Measurements from ENCODE around the gene MAFF. TPM values are rescaled to one million over a fixed set of nuclear protein-coding genes. Genes with fewer than 3 reads are reported as not detected.
A peak's percentile ranks its signal among the peaks of the same experiment; 100 is the strongest.
"Not testable (repeated sequence)": the region's sequence is repeated elsewhere in the genome, so short reads cannot be mapped to it uniquely, and the experiment has no call there.

The MAFF gene
- total RNA-seq, 1 donor from 2014 or later: 9.9 TPM

DNA sequence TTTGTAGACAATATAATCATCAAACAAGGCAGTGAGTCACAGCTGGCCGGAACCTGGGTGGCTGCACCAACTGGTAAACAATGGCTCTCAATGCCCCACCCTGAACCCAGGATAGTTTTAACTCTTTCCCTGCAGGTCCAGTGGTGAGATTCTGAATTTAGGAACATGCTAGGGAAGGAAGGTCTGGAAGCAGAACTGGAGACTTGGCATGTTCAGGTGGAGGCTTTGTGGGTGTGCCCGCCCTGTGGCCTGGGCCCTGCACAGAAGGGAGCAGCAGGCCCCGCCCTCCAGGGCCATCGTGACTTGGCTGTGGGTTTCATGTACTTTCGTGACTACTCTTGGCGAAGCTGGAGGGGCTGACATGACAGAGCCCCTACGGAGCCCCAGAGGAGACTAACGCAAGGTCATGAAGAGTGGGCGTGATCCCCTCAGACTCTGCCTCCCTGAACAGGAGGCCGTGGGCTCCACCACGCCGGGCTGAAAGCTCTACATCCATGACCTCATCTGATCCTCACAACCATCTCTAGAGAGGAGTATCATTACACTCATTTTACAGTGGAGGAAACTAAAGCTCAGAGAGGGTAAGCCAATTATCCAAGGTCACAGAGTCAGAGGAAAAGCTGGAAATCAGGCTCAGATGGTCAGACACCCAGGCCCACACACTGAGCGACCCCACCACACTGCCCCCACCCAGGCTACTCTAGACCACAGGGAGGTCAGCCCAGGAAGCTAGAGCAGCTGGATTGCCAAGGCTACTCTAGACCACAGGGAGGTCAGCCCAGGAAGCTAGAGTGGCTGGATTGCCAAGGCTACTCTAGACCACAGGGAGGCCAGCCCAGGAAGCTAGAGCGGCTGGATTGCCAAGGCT, 27.3 kb downstream of the MAFF start:
- Mint-ChIP-seq H3K27me3 (ENCODE audit: low read depth) (no peaks in the 10 kb centered on the region), H3K27ac (ENCODE audit: unreplicated experiment) (peak overlapping the region; percentile 61), H3K4me1 (ENCODE audit: low read depth) (peaks cover 7% of the 10 kb centered on the region), H3K36me3 (ENCODE audit: low read depth) (peaks cover 31% of the 10 kb centered on the region), H3K9me3 (ENCODE audit: low read depth) (no peaks in the 10 kb centered on the region), H3K4me3 (ENCODE audit: unreplicated experiment) (no peak overlapping the region)
- no peak for DNase-seq (ENCODE audit: low spot score)
- TF ChIP-seq, protein P1, sequence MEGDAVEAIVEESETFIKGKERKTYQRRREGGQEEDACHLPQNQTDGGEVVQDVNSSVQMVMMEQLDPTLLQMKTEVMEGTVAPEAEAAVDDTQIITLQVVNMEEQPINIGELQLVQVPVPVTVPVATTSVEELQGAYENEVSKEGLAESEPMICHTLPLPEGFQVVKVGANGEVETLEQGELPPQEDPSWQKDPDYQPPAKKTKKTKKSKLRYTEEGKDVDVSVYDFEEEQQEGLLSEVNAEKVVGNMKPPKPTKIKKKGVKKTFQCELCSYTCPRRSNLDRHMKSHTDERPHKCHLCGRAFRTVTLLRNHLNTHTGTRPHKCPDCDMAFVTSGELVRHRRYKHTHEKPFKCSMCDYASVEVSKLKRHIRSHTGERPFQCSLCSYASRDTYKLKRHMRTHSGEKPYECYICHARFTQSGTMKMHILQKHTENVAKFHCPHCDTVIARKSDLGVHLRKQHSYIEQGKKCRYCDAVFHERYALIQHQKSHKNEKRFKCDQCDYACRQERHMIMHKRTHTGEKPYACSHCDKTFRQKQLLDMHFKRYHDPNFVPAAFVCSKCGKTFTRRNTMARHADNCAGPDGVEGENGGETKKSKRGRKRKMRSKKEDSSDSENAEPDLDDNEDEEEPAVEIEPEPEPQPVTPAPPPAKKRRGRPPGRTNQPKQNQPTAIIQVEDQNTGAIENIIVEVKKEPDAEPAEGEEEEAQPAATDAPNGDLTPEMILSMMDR (IDR thresholded peaks at IDR 0.05): no peak

DNA sequence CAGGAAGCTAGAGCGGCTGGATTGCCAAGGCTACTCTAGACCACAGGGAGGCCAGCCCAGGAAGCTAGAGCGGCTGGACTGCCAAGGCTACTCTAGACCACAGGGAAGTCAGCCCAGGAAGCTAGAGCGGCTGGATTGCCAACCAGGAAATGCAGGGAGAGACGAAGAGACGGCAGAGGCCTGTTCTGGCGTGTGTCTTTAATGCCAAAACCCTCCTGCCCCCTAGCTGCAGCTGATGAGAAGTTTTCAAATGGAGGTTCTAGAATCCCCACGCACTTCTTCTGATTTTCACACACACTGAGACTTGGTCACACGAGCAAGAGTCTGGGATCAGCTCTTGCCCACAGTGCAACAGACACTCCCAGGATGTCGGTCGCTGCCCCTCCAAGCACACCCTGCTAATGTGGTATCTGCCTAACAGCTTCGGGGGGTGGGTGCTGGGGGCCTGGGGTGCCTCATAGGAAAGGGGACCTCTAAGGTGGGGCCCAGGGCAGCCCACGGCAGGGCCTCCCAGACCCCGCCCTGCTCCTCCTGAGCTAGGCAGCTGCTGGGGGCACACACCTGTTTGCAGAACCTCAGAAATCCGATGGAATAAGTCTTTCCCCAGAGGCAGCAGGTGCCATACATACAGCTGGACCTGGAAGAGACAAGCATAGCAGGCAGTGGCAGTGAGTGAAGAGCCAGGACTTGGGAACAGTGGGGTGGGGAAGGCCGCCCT, 28.5 kb downstream of the MAFF start:
- Mint-ChIP-seq H3K27ac (ENCODE audit: unreplicated experiment) (no peak overlapping the region), H3K4me3 (ENCODE audit: unreplicated experiment) (no peak overlapping the region), H3K27me3 (ENCODE audit: low read depth) (no peaks in the 10 kb centered on the region), H3K36me3 (ENCODE audit: low read depth) (peaks cover 36% of the 10 kb centered on the region), H3K4me1 (ENCODE audit: low read depth) (peaks cover 7% of the 10 kb centered on the region), H3K9me3 (ENCODE audit: low read depth) (no peaks in the 10 kb centered on the region)
- DNase-seq (ENCODE audit: low spot score): no peak
- TF ChIP-seq, protein P1 (IDR thresholded peaks at IDR 0.05): peak; percentile 59

DNA sequence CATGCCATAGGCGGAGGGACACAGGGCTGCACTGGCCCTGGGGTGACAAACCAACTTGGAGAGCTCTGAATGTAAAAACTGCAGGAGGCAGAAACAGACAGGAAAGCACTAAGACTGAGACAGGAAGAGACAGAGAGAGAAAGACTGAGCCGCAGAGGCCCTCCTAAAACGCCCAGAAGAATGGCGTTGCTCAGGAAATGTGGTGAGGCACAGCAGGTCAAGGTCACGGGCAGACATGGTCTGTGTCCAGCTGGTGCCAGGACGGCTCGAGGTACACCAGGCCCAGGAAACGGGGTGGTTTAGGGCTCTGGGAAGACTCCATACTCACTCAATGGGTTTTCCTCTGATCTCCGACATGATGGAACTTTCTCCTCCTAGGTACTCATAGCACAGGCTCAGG, 29.1 kb downstream of the MAFF start:
- H3K36me3 Mint-ChIP-seq (ENCODE audit: low read depth): peaks cover 37% of the 10 kb centered on the region
- H3K9me3 Mint-ChIP-seq (ENCODE audit: low read depth): no peaks in the 10 kb centered on the region
- H3K27ac Mint-ChIP-seq (ENCODE audit: unreplicated experiment): no peak overlapping the region
- no peak overlapping the region for H3K4me3 Mint-ChIP-seq (ENCODE audit: unreplicated experiment)
- DNase-seq (ENCODE audit: low spot score): no peak
- TF ChIP-seq, protein P1 (IDR thresholded peaks at IDR 0.05): no peak
- peaks cover 7% of the 10 kb centered on the region for H3K4me1 Mint-ChIP-seq (ENCODE audit: low read depth)
- H3K27me3 Mint-ChIP-seq (ENCODE audit: low read depth): no peaks in the 10 kb centered on the region

DNA sequence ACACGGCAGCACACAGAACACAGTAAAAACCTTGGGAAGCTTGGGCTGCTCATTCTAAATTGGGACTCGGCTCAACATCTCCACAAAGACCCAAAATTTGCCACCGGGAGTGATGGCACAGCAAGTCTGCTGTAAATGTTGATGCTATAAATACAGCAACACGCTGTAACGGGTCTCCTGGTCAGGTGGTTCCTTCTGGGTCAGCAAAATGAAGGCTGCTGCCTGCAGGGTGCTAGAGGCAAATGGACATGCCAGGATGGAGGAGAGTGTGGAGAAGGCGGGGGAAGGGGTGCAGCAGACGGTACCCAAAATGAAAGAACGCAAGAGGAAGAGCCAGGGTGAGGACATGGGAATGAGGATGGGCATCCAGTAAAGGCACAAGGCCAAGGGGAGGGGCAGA, 30.4 kb downstream of the MAFF start:
- Mint-ChIP-seq H3K9me3 (ENCODE audit: low read depth) (no peaks in the 10 kb centered on the region), H3K36me3 (ENCODE audit: low read depth) (peaks cover 36% of the 10 kb centered on the region), H3K4me1 (ENCODE audit: low read depth) (peaks cover 7% of the 10 kb centered on the region), H3K27ac (ENCODE audit: unreplicated experiment) (no peak overlapping the region), H3K27me3 (ENCODE audit: low read depth) (no peaks in the 10 kb centered on the region), H3K4me3 (ENCODE audit: unreplicated experiment) (no peak overlapping the region)
- DNase-seq (ENCODE audit: low spot score): no peak
- TF ChIP-seq, protein P1 (IDR thresholded peaks at IDR 0.05): no peak

DNA sequence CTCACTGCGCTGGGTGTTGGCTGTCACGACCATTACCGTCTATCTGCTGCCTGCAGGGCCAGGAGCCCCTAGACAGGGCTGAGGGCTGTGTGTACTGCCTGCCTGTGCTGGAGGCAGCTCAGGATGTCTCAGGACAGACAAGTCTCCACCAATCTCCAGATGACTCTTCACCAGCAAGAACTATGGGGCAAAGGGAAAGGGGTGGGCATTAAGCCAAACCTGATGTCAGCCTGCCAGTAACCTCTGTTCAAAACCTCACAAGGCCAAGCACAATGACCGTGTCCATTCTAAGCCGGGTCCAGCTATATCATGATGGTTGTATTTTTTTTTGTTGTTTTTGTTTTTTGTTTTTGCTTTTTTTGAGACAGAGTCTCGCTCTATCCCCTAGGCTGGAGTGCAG, 31.6 kb downstream of the MAFF start:
- H3K9me3 Mint-ChIP-seq (ENCODE audit: low read depth): no peaks in the 10 kb centered on the region
- H3K4me3 Mint-ChIP-seq (ENCODE audit: unreplicated experiment): no peak overlapping the region
- H3K27ac Mint-ChIP-seq (ENCODE audit: unreplicated experiment): no peak overlapping the region
- H3K4me1 Mint-ChIP-seq (ENCODE audit: low read depth): peaks cover 13% of the 10 kb centered on the region
- no peaks in the 10 kb centered on the region for H3K27me3 Mint-ChIP-seq (ENCODE audit: low read depth)
- peaks cover 38% of the 10 kb centered on the region for H3K36me3 Mint-ChIP-seq (ENCODE audit: low read depth)
- DNase-seq (ENCODE audit: low spot score): no peak
- TF ChIP-seq, protein P1 (IDR thresholded peaks at IDR 0.05): no peak

DNA sequence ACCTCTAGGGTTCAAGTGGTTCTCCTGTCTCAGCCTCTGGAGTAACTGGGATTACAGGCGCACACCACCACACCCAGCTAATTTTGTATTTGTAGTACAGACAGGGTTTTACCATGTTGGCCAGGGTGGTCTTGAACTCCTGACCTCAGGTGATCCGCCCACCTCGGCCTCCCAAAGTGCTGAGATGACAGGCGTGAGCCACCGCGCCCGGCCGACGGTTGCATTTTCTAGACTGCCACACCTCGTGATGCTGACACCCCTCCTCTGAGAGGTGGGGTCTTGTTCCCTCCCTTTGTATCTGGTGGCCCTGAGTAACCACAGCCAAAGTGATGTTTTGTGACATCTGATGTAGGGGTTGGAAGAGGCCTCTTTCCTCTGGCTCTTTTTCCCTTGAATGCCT, 32.1 kb downstream of the MAFF start:
- not testable (repeated sequence) for H3K4me3 Mint-ChIP-seq (ENCODE audit: unreplicated experiment); H3K27me3 Mint-ChIP-seq (ENCODE audit: low read depth); DNase-seq (ENCODE audit: low spot score); H3K9me3 Mint-ChIP-seq (ENCODE audit: low read depth)
- Mint-ChIP-seq H3K27ac (ENCODE audit: unreplicated experiment) (peak overlapping the region; percentile 12), H3K4me1 (ENCODE audit: low read depth) (peaks cover 13% of the 10 kb centered on the region), H3K36me3 (ENCODE audit: low read depth) (peaks cover 35% of the 10 kb centered on the region)
